Endodermal cell (in vitro differentiated cells): Measurements from ENCODE around the gene USP14. TPM values are rescaled to one million over a fixed set of nuclear protein-coding genes. Genes with fewer than 3 reads are reported as not detected.

Experiments
- DNase-seq: peaks from one replicate; pipeline ENCODE4 v3.0.0-alpha.2; 2017
- H3K27ac ChIP-seq: 2 replicates; pipeline ENCODE4 v1.5.1; 2013; ENCODE audit warnings: mild to moderate bottlenecking, low read depth, low read length, moderate library complexity
- H3K27me3 ChIP-seq: 2 replicates; pipeline ENCODE4 v1.6.1; 2013; ENCODE audit warnings: mild to moderate bottlenecking, low read length, moderate library complexity; ENCODE audit not compliant: insufficient read depth, control insufficient read depth, poor library complexity, severe bottlenecking
- H3K36me3 ChIP-seq: 2 replicates; pipeline ENCODE4 v1.7.0; 2013; ENCODE audit warnings: mild to moderate bottlenecking, low read length, moderate library complexity; ENCODE audit not compliant: control insufficient read depth, insufficient read depth
- H3K4me1 ChIP-seq: one replicate; pipeline ENCODE4 v1.7.0; 2013; ENCODE audit warnings: low read length; ENCODE audit not compliant: control insufficient read depth, insufficient read depth
- H3K4me3 ChIP-seq: 2 replicates; pipeline ENCODE4 v1.5.1; 2013; ENCODE audit warnings: mild to moderate bottlenecking, low read length, moderate library complexity
- H3K9ac ChIP-seq: 2 replicates; pipeline ENCODE4 v1.6.1; 2013; ENCODE audit warnings: mild to moderate bottlenecking, low read length, moderate library complexity; ENCODE audit not compliant: poor library complexity, severe bottlenecking; ENCODE audit errors: extremely low read depth
- H3K9me3 ChIP-seq: 2 replicates; pipeline ENCODE4 v1.6.1; 2013; ENCODE audit warnings: mild to moderate bottlenecking, low read length, moderate library complexity; ENCODE audit not compliant: control insufficient read depth
- H3K27ac Mint-ChIP-seq: 2 replicates; pipeline ENCODE4 v1.8.0; 2020; ENCODE audit warnings: mixed read lengths
- H3K27me3 Mint-ChIP-seq: 2 replicates; pipeline ENCODE4 v1.8.0; 2021; ENCODE audit warnings: mild to moderate bottlenecking, mixed read lengths; ENCODE audit not compliant: insufficient read depth
- H3K36me3 Mint-ChIP-seq: 2 replicates; pipeline ENCODE4 v1.8.0; 2020; ENCODE audit warnings: low read depth, mixed read lengths
- H3K4me1 Mint-ChIP-seq: 2 replicates; pipeline ENCODE4 v1.8.0; 2020; ENCODE audit warnings: mixed read lengths
- H3K4me3 Mint-ChIP-seq: 2 replicates; pipeline ENCODE4 v1.8.0; 2020; ENCODE audit warnings: mild to moderate bottlenecking, moderate library complexity, mixed read lengths
- H3K9me3 Mint-ChIP-seq: 2 replicates; pipeline ENCODE4 v1.8.0; 2020; ENCODE audit warnings: mild to moderate bottlenecking, mixed read lengths
- CTCF ChIP-seq: fragments of 200-600 bp; sonication (generic); conservative IDR thresholded peaks from 2 replicates; pipeline ENCODE4 v1.5.0; 2021; ENCODE audit warnings: antibody characterized with exemption, mild to moderate bottlenecking
- WGBS, 2 experiments: methylation state at CpG; one replicate each; pipeline versions ENCODE4 v1.1.5 to v1.1.7; 2013; ENCODE audit warnings: missing lambda C conversion rate in 2 of 2, mixed read lengths in 1 of 2; ENCODE audit not compliant: insufficient coverage in 1 of 2, insufficient read length in 1 of 2; 5-methylcytosine and 5-hydroxymethylcytosine counted together
- total RNA-seq, 2 donors: library from RNA; stranded (reverse); fragmentation: NEBNext Ultra II Directional in 1 of 2; extraction: Animal tissue kit (Norgen Biotek cat#: 25700) in 1 of 2; gene quantifications; 2 replicates in 1 of 2; 3 replicates in 1 of 2; pipeline ENCODE4 v1.2.1, GENCODE V29; 2021

Gene USP14
- total RNA-seq, 2 donors from 2014 or later, result 76.2 to 92.4 TPM

GRCh38 chr18:192801-193200 is 34.4 kb downstream of the USP14 start:
- Mint-ChIP-seq H3K9me3 (no peaks in the 10 kb centered on the region), H3K27ac (no peak overlapping the region), H3K4me3 (no peak overlapping the region), H3K27me3 (no peaks in the 10 kb centered on the region), H3K4me1 (peaks cover 16% of the 10 kb centered on the region), H3K36me3 (peaks cover 34% of the 10 kb centered on the region)
- peaks cover 33% of the 10 kb centered on the region for H3K36me3 ChIP-seq
- no peaks in the 10 kb centered on the region for H3K4me1 ChIP-seq
- H3K9ac ChIP-seq, result no peak overlapping the region
- no peak for TF ChIP-seq CTCF
- 92 to 100% methylated on average over 1 to 6 of the region's 7 CpGs for WGBS, 2 experiments
- DNase-seq, result no peak
- no peaks in the 10 kb centered on the region for H3K9me3 ChIP-seq
- no peaks in the 10 kb centered on the region for H3K27me3 ChIP-seq
- H3K27ac ChIP-seq, result no peak overlapping the region
- H3K4me3 ChIP-seq, result no peak overlapping the region

DNA sequence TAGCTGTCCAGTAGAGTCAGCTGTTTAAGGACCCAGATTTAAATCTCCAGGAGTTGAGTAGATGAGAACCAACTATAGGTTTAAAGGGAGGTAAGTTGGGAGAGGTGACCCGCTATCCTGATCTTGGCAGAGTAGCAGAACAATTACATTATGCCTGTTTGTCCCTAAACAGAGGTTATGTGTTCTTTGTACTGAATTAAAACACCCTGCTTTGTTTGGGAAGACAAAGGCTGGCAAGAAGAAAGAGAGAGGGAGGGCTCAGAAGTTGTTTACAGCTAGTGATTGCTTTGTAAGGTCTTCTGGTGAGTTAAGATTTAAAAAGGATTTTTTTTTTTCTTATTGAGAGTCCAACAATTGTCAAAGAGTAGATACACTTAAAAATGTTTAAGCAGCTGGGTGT is 37.3 kb downstream of the USP14 start:
- TF ChIP-seq CTCF, result no peak
- H3K4me1 Mint-ChIP-seq, result peaks cover 6% of the 10 kb centered on the region
- Histone ChIP-seq H3K4me1 (no peaks in the 10 kb centered on the region), H3K9me3 (no peaks in the 10 kb centered on the region), H3K27me3 (no peaks in the 10 kb centered on the region), H3K9ac (no peak overlapping the region), H3K27ac (no peak overlapping the region), H3K36me3 (peaks cover 57% of the 10 kb centered on the region), H3K4me3 (no peak overlapping the region)
- H3K4me3 Mint-ChIP-seq, result no peak overlapping the region
- H3K27ac Mint-ChIP-seq, result peak overlapping the region; percentile 12
- 88 to 100% methylated on average over 1 of the region's 1 CpG for WGBS, 2 experiments
- DNase-seq, result no peak
- H3K9me3 Mint-ChIP-seq, result no peaks in the 10 kb centered on the region
- no peaks in the 10 kb centered on the region for H3K27me3 Mint-ChIP-seq
- peaks cover 50% of the 10 kb centered on the region for H3K36me3 Mint-ChIP-seq

- no peaks in the 10 kb centered on the region for H3K9me3 Mint-ChIP-seq
- Histone ChIP-seq H3K4me3 (no peak overlapping the region), H3K27ac (no peak overlapping the region), H3K9me3 (no peaks in the 10 kb centered on the region), H3K27me3 (no peaks in the 10 kb centered on the region), H3K4me1 (no peaks in the 10 kb centered on the region), H3K36me3 (peaks cover 76% of the 10 kb centered on the region), H3K9ac (no peak overlapping the region)
- 94 to 100% methylated on average over 3 of the region's 3 CpGs for WGBS, 2 experiments
- H3K4me3 Mint-ChIP-seq, result no peak overlapping the region
- no peak for DNase-seq
- peaks cover 5% of the 10 kb centered on the region for H3K4me1 Mint-ChIP-seq
- no peaks in the 10 kb centered on the region for H3K27me3 Mint-ChIP-seq
- TF ChIP-seq CTCF, result no peak
- H3K36me3 Mint-ChIP-seq, result peaks cover 67% of the 10 kb centered on the region
- H3K27ac Mint-ChIP-seq, result no peak overlapping the region
These were observed 40.9 kb downstream of the USP14 start for GRCh38 chr18:199214-199613.
